ENCODE results near the gene CAVIN1.

- TF ChIP-seq TAF1 (IDR thresholded peaks at IDR 0.05; ENCODE audit: borderline replicate concordance, insufficient read depth, low read length) (no peak), POLR2AphosphoS5 (IDR thresholded peaks at IDR 0.05; ENCODE audit: low read depth, low read length) (no peak), SIN3A (IDR thresholded peaks at IDR 0.05; ENCODE audit: borderline replicate concordance, insufficient read depth, low read length) (no peak)
Measured at GRCh38 chr17:42363767-42364585, 59.1 kb downstream of the CAVIN1 start.
